K562 (cell line): ENCODE data around the gene SH2D3A. TPM values are rescaled to one million over a fixed set of nuclear protein-coding genes. Genes with fewer than 3 reads are reported as not detected.

Experiments used
- ARID2 ChIP-seq: fragments of 450-650 bp; IDR thresholded peaks from 2 replicates; pipeline ENCODE4 v1.6.1; 2017; ENCODE audit warnings: antibody characterized with exemption, mild to moderate bottlenecking
- ARNT ChIP-seq, 2 experiments: fragments of 450-650 bp; IDR thresholded peaks; 2 replicates each; pipeline ENCODE4 v1.6.1; 2016; ENCODE audit warnings: mild to moderate bottlenecking in 1 of 2
- CCNT2 ChIP-seq: IDR thresholded peaks from 2 replicates; pipeline ENCODE4 v1.6.1; 2011; ENCODE audit warnings: borderline replicate concordance, low read depth, mild to moderate bottlenecking, moderate library complexity, mixed read lengths, low read length; ENCODE audit not compliant: insufficient read length; ENCODE audit errors: extremely low read depth
- CHD1 ChIP-seq: fragments of 200-600 bp; sonication (generic); IDR thresholded peaks from one replicate; pipeline ENCODE4 v1.6.1; 2012; ENCODE audit warnings: mild to moderate bottlenecking, moderate library complexity, low read length, inconsistent platforms
- ELF2 ChIP-seq: fragments of 250-450 bp; sonication (Bioruptor Pico); IDR thresholded peaks from 2 replicates; pipeline ENCODE4 v1.5.0; 2021; ENCODE audit warnings: mild to moderate bottlenecking
- ETV5 ChIP-seq: sonication (generic); formaldehyde crosslinking; IDR thresholded peaks from 2 replicates; pipeline ENCODE4 v1.4.0; 2020; ENCODE audit warnings: low read depth, mild to moderate bottlenecking, missing genetic modification reagents
- HNRNPK ChIP-seq: fragments of 200-400 bp; formaldehyde crosslinking; IDR thresholded peaks from one replicate; pipeline ENCODE4 v1.6.1; 2018; ENCODE audit warnings: mild to moderate bottlenecking, low read depth, low read length; ENCODE audit not compliant: poor library complexity, severe bottlenecking
- ILF3 ChIP-seq: fragments of 450-650 bp; IDR thresholded peaks from 2 replicates; pipeline ENCODE4 v1.6.1; 2018; ENCODE audit warnings: antibody characterized with exemption, mild to moderate bottlenecking, moderate library complexity, borderline replicate concordance
- KDM1A ChIP-seq, 2 experiments: fragments of 450-650 bp; IDR thresholded peaks; 2 replicates each; pipeline ENCODE4 v1.6.1; 2016; ENCODE audit warnings: mild to moderate bottlenecking in 2 of 2
- KLF13 ChIP-seq: fragments of 450-650 bp; IDR thresholded peaks from 2 replicates; pipeline ENCODE4 v1.6.1; 2016; ENCODE audit warnings: missing genetic modification characterization, low read depth, mild to moderate bottlenecking, missing compliant biosample characterization, moderate library complexity, borderline replicate concordance
- NFE2L1 ChIP-seq: fragments of 450-650 bp; IDR thresholded peaks from 2 replicates; pipeline ENCODE4 v1.6.1; 2016; ENCODE audit warnings: missing genetic modification characterization, low read depth, mild to moderate bottlenecking, missing compliant biosample characterization, moderate library complexity, borderline replicate concordance
- PHF21A ChIP-seq: fragments of 450-650 bp; IDR thresholded peaks from 2 replicates; pipeline ENCODE4 v1.6.1; 2017; ENCODE audit warnings: low read depth, borderline replicate concordance
- PREB ChIP-seq: sonication (generic); formaldehyde crosslinking; IDR thresholded peaks from 2 replicates; pipeline ENCODE4 v1.8.1; 2023; ENCODE audit warnings: mild to moderate bottlenecking, missing genetic modification reagents
- RB1 ChIP-seq: fragments of 450-650 bp; IDR thresholded peaks from 2 replicates; pipeline ENCODE4 v1.6.1; 2017; ENCODE audit warnings: low read depth, mild to moderate bottlenecking
- RBM22 ChIP-seq: fragments of 200-400 bp; formaldehyde crosslinking; IDR thresholded peaks from 2 replicates; pipeline ENCODE4 v1.6.1; 2018; ENCODE audit warnings: low read length, low read depth; ENCODE audit not compliant: poor library complexity, severe bottlenecking
- SETDB1 ChIP-seq: IDR thresholded peaks from one replicate; pipeline ENCODE4 v1.6.1; 2012; ENCODE audit warnings: low read length, control low read depth, inconsistent platforms
- U2AF2 ChIP-seq: fragments of 200-400 bp; formaldehyde crosslinking; optimal IDR thresholded peaks from 2 replicates; pipeline ENCODE3; 2017; ENCODE audit warnings: low read depth, mild to moderate bottlenecking, low read length
- USF1 ChIP-seq: sonication (generic); formaldehyde crosslinking; IDR thresholded peaks from 2 replicates; pipeline ENCODE4 v1.9.0; 2022; ENCODE audit warnings: mild to moderate bottlenecking, missing genetic modification reagents
- ZBTB33 ChIP-seq: sonication (generic); formaldehyde crosslinking; IDR thresholded peaks from 2 replicates; pipeline ENCODE4 v1.8.1; 2023; ENCODE audit warnings: mild to moderate bottlenecking, missing genetic modification reagents
- ZBTB7A ChIP-seq: IDR thresholded peaks from 2 replicates; pipeline ENCODE4 v1.6.1; 2011; ENCODE audit warnings: low read depth, mild to moderate bottlenecking, low read length, moderate library complexity, borderline replicate concordance; ENCODE audit not compliant: control insufficient read depth
- ZNF263 ChIP-seq: sonication (generic); formaldehyde crosslinking; IDR thresholded peaks from 2 replicates; pipeline ENCODE4 v1.8.0; 2022; ENCODE audit warnings: mild to moderate bottlenecking, missing genetic modification reagents, borderline replicate concordance
- ZNF511 ChIP-seq: sonication (generic); formaldehyde crosslinking; IDR thresholded peaks from 2 replicates; pipeline ENCODE4 v1.8.0; 2022; ENCODE audit warnings: mild to moderate bottlenecking, missing genetic modification reagents
- polyA plus RNA-seq, 8 experiments: library from polyadenylated mRNA; depleted of rRNA in 4 of 8; stranded (reverse) in 5 of 8; unstranded in 3 of 8; fragments of >200 nt; fragmentation: Nextera tagmentation in 2 of 8; fragmentation: Illumina TruSeq in 1 of 8; extraction: Ambion mirVana in 2 of 8; extraction: Trizol in 1 of 8; gene quantifications; 2 replicates each; pipeline versions ENCODE4 v1.2.1 to v1.2.3, GENCODE V29; 2011 to 2014; ENCODE audit warnings: inconsistent platforms in 1 of 8, missing spikeins in 1 of 8
- total RNA-seq, 7 experiments: library from RNA; depleted of rRNA in 6 of 7; stranded (reverse); fragments of >200 nt in 6 of 7; fragmentation: Illumina TruSeq in 2 of 7; extraction: Trizol in 2 of 7; gene quantifications; 2 replicates each; pipeline versions ENCODE4 v1.2.1 to v1.2.3, GENCODE V29; 2011 to 2021; ENCODE audit warnings: low replicate concordance in 1 of 7

Gene SH2D3A
- total and polyA plus RNA-seq, 9 of the 15 experiments (the other 6 are each of a cell fraction or from before 2014, with no cell fraction given), result 0.75 to 26.3 (median 8.9) TPM

- TF ChIP-seq KLF13 (tag), result no peak
- TF ChIP-seq ARID2, result no peak
- TF ChIP-seq USF1 (CRISPR knock-in tag), result peak; percentile 40; the same call in 1 of the 2 replicates
- TF ChIP-seq KDM1A (IDR thresholded peaks at IDR 0.05), result peak; percentile 63 to 77; a peak in 3 of 4 replicates
- TF ChIP-seq SETDB1, result no peak
- TF ChIP-seq ZBTB7A, result 0 out of 2 replicates have a peak, but pooled peaks have one; percentile 36
- no peak for TF ChIP-seq ILF3
- TF ChIP-seq CHD1, result no peak
- TF ChIP-seq RB1, result no peak
- TF ChIP-seq HNRNPK, result no peak
- no peak for TF ChIP-seq ARNT (IDR thresholded peaks at IDR 0.05)
- no peak for TF ChIP-seq ZNF263 (CRISPR knock-in tag)
- no peak for TF ChIP-seq CCNT2
- no peak for TF ChIP-seq ELF2 (CRISPR knock-in tag)
- TF ChIP-seq ZNF511 (CRISPR knock-in tag), result 0 out of 2 replicates have a peak, but pooled peaks have one; percentile 1
- TF ChIP-seq ETV5 (CRISPR knock-in tag), result no peak
- TF ChIP-seq PREB (CRISPR knock-in tag), result no peak
- TF ChIP-seq U2AF2, result no peak
- peak; percentile 30 for TF ChIP-seq RBM22
- no peak for TF ChIP-seq NFE2L1 (tag)
- TF ChIP-seq ZBTB33 (CRISPR knock-in tag), result peak; percentile 83
- TF ChIP-seq PHF21A, result no peak
These were observed 14.7 kb downstream of the SH2D3A start (continued) for GRCh38 chr19:6752256-6753177.
